Measurements from ENCODE around the gene TRIM9.

- TF ChIP-seq CTCF (conservative IDR thresholded peaks at IDR 0.05 in 1 of 2, IDR thresholded peaks at IDR 0.05 in 1 of 2; ENCODE audit: low read depth in 1 of 2, low read length in 2 of 2) (no peak), EZH2 (IDR thresholded peaks at IDR 0.05; ENCODE audit: low read length, missing control alignments) (no peak)
Measured at GRCh38 chr14:51000566-51000965, 94.3 kb downstream of the TRIM9 start.
